H1 (cell line): ENCODE measurements around the gene FARS2. TPM values are rescaled to one million over a fixed set of nuclear protein-coding genes. Genes with fewer than 3 reads are reported as not detected.

Source experiments
- BCL11A ChIP-seq, 2 experiments: IDR thresholded peaks; one replicate each; pipeline ENCODE4 v1.6.1; 2011; ENCODE audit warnings: low read depth in 2 of 2, low read length in 2 of 2, mild to moderate bottlenecking in 2 of 2
- CBX5 ChIP-seq: fragments of 300-800, 300-1000 bp; sonication (generic); IDR thresholded peaks from 2 replicates; pipeline ENCODE4 v1.7.1; 2016; ENCODE audit warnings: antibody characterized with exemption, low read length, low read depth
- CTBP2 ChIP-seq: IDR thresholded peaks from 2 replicates; pipeline ENCODE4 v1.7.0; 2011; ENCODE audit warnings: borderline replicate concordance, mild to moderate bottlenecking, moderate library complexity, mixed read lengths, low read length; ENCODE audit not compliant: insufficient read depth, insufficient read length
- EP300 ChIP-seq, 2 experiments: IDR thresholded peaks; 1 replicate in 1 of 2; 2 replicates in 1 of 2; pipeline ENCODE4 v1.6.1; 2011 to 2012; ENCODE audit warnings: low read depth in 2 of 2, low read length in 2 of 2, mild to moderate bottlenecking in 2 of 2, borderline replicate concordance in 1 of 2, inconsistent platforms in 1 of 2, moderate library complexity in 1 of 2
- NRF1 ChIP-seq: IDR thresholded peaks from 2 replicates; pipeline ENCODE4 v1.6.1; 2011; ENCODE audit warnings: mild to moderate bottlenecking, low read depth, low read length, improper control_type of control experiment
- POLR2A ChIP-seq, 2 experiments: IDR thresholded peaks; 1 replicate in 1 of 2; 2 replicates in 1 of 2; pipeline ENCODE4 v1.6.1; 2011; ENCODE audit warnings: low read depth in 2 of 2, low read length in 2 of 2, mild to moderate bottlenecking in 2 of 2; ENCODE audit errors: control extremely low read depth in 1 of 2
- SIN3A ChIP-seq, 2 experiments: IDR thresholded peaks in 1 of 2; conservative IDR thresholded peaks in 1 of 2; 2 replicates each; pipeline ENCODE4 v1.6.1; 2011 to 2012; ENCODE audit warnings: low read length in 2 of 2, improper control_type of control experiment in 1 of 2, low read depth in 1 of 2, mild to moderate bottlenecking in 1 of 2
- SRF ChIP-seq: IDR thresholded peaks from 2 replicates; pipeline ENCODE4 v1.6.1; 2011; ENCODE audit warnings: mild to moderate bottlenecking, low read depth, low read length, moderate library complexity
- TAF1 ChIP-seq: IDR thresholded peaks from 2 replicates; pipeline ENCODE4 v1.6.1; 2011; ENCODE audit warnings: mild to moderate bottlenecking, low read depth, low read length
- polyA plus RNA-seq, 7 experiments: library from polyadenylated mRNA; depleted of rRNA in 3 of 7; stranded (reverse) in 5 of 7; unstranded in 2 of 7; fragments of >200 nt in 5 of 7; fragments of 200-250 nt in 2 of 7; gene quantifications; 1 replicate in 5 of 7; 2 replicates in 1 of 7; 4 replicates in 1 of 7; pipeline versions ENCODE4 v1.2.1 to v1.2.3, GENCODE V29; 2011 to 2013; ENCODE audit warnings: missing spikeins in 2 of 7, mixed read lengths in 2 of 7
- total RNA-seq: library from RNA; stranded (reverse); fragmentation: NEBNext Ultra II Directional; extraction: Animal tissue kit (Norgen Biotek cat#: 25700); gene quantifications from 2 replicates; pipeline ENCODE4 v1.2.1, GENCODE V29; 2021

The FARS2 gene
- total and polyA plus RNA-seq, 2 of the 8 experiments (the other 6 are each of a cell fraction or from before 2014, with no cell fraction given), result 11.7 to 14.4 TPM

DNA sequence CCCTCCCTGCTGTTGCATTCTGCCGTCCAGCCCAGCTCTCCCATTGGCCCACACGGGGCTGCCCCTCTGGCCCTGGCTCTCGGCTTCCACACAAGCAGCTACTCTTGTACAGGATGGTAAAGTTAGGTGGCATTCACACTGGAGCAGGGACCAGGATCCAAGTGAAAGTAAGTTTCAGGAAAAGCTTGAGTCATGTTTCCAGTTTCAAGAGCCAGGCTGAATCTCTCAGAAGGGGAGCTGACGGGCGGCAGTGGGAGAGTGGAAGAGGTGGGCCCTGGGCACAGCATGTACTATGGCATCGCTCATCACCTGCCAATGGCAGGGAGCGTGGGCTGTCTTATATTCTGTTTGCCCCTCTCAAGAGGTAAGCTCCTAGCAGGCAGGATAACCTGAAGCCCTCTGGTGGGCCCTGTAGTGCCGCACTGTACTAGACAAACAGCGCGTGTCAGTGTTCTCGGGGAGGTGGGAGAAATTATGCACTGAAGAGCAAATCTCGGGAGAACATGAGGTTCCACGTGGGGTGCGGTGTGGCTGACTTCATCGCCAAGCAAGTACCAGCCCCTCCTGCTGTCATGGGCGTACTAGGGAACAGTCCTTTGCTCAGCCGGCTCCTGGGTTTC, 503.9 kb downstream of the FARS2 start (continued):
- TF ChIP-seq CTBP2 (no peak), TAF1 (no peak), CBX5 (no peak), NRF1 (no peak), BCL11A (IDR thresholded peaks at IDR 0.05; ENCODE audit: low read depth in 2 of 2, low read length in 2 of 2) (no peak), EP300 (IDR thresholded peaks at IDR 0.05; ENCODE audit: borderline replicate concordance in 1 of 2, low read depth in 2 of 2, low read length in 2 of 2) (no peak), POLR2A (IDR thresholded peaks at IDR 0.05; ENCODE audit: control extremely low read depth in 1 of 2, low read depth in 2 of 2, low read length in 2 of 2) (no peak), SIN3A (conservative IDR thresholded peaks at IDR 0.05 in 1 of 2, IDR thresholded peaks at IDR 0.05 in 1 of 2; ENCODE audit: low read depth in 1 of 2, low read length in 2 of 2) (no peak), SRF (no peak)
